GM19467 (cell line): ENCODE measurements around the gene COG4.
A peak's percentile ranks its signal among the peaks of the same experiment; 100 is the strongest.
"Not testable (repeated sequence)": the region's sequence is repeated elsewhere in the genome, so short reads cannot be mapped to it uniquely, and the experiment has no call there.

Experiments
- ATAC-seq: cut with Tn5 transposase; IDR thresholded peaks from one replicate; pipeline ENCODE4 v1.9.1; 2021; ENCODE audit warnings: mild to moderate bottlenecking, moderate library complexity; ENCODE audit not compliant: unreplicated experiment

Gene COG4

DNA sequence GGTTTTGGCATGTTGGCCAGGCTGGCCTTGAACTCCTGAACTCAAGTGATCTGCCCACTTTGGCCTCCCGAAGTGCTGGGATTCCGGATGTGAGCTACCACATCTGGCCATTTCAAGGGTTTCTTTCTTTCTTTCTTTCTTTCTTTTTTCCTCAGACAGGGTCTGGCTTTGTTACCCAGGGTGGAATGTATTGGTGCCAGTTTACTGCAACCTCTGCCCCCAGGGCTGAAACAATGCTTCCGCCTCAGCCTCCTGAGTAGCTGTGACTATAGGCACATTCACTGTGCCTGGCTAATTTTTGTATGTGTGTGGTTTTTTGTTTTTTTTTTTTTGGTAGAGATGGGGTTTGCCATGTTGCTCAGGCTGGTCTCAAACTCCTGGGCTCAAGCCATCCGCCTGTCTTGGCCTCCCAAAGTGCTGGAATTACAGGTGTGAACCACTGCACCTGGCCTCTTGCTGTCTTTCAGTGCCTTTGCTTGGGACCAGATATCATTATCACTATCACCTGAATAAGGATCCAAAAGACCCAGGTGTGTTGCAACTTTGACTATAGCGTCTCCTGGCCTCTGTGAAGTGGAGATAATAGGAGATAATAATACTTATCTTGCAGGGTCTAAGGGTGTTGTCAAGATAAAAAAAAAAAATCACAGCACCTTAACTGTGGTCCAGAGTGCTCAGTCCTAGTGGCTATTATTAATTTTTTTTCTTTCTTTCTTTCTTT is 65.7 kb downstream of the COG4 start:
- ATAC-seq, result no peak

GRCh38 chr16:70455910-70456309 is 67.4 kb downstream of the COG4 start:
- no peak for ATAC-seq

- ATAC-seq, result peak; percentile 68
Observed at GRCh38 chr16:70454222-70455034, 68.9 kb downstream of the COG4 start, which contains the start of gene FCSK. Gene FCSK (plus strand): TSS chr16:70454595. CDS start chr16:70463191, 8,596 bp downstream.

DNA sequence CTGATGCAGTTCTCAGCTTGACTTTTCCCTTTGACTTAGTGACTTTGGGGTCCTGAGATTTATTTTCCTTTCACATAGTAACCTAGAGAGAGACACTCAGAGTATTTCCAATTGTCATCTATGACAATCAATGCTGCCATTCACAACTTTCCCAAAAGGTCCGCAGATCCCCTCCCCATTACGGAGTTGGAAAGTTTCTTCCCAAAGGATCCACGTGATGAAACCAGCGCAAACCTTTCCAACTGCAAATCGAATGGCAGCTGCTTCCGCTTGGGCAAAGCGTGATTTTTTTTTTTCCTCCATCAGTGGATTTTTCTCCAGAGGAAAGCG is 69.5 kb downstream of the COG4 start:
- no peak for ATAC-seq

DNA sequence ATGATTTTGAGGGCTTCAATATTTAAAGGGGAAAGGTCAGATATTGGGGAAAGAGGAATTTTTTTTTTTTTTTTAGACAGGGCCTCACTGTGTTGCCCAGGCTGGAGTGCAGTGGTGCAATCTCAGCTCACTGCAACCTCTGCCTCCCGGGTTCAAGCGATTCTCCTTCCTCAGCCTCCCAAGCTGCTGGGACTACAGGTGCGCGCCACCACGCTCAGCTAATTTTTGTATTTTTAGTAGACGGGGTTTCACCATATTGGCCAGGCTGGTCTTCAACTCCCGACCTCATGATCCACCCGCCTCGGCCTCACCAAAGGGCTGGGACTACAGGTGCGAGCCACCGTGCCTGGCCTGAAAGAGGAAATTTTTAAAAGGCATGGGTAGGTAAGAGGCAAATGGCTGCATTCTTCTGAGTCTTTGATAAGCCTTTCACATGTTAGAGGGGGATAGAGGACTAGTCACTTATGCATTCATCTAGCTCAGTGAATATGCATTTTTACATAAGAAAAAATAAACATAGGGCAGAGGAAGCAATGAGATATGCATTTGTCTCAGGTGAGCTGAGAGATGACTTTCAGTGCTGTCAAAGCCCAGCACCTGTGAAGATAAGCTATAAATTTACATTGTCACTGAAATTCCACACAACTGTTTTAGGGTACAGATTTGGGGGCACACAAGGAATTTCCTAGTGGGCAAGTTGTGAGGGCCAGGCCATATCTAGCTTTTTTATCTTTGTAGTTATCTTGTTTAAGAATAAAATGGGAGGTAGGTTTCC is 70.0 kb downstream of the COG4 start:
- ATAC-seq, result no peak

DNA sequence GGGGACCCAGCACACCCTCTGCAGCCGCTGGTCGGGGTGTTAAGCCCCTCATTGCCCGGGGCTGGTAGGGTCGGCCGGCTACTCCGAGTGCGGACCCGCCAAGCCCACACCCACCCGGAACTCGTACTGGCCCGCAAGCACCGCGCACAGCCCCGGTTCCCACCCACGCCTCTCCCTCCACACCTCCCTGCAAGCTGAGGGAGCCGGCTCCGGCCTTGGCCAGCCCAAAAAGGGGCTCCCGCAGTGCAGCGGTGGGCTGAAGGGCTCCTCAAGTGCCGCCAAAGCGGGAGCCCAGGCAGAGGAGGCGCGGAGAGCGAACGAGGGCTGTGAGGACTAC is 72.4 kb downstream of the COG4 start:
- ATAC-seq, result not testable (repeated sequence)

- ATAC-seq, result not testable (repeated sequence)
Observed at GRCh38 chr16:70450142-70451003, 73.0 kb downstream of the COG4 start.

DNA sequence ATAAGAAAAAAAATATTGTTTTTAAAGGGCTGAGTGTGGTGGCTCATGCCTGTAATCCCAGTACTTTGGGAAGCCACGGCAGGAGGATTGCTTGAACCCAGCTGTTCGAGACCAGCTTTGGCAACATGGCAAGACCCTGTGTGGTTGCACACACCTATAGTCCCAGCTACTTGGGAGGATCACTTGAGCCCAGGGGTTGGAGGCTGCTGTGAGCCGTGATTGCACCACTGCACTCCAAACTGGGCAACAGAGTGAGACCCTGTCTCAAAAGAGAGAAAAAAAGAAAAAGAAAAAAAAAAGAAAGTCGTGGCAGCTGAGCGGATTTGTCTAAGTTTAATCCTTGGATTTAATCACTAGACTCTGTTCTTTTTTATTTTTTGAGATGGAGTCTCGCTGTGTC is 75.3 kb downstream of the COG4 start:
- ATAC-seq, result no peak

DNA sequence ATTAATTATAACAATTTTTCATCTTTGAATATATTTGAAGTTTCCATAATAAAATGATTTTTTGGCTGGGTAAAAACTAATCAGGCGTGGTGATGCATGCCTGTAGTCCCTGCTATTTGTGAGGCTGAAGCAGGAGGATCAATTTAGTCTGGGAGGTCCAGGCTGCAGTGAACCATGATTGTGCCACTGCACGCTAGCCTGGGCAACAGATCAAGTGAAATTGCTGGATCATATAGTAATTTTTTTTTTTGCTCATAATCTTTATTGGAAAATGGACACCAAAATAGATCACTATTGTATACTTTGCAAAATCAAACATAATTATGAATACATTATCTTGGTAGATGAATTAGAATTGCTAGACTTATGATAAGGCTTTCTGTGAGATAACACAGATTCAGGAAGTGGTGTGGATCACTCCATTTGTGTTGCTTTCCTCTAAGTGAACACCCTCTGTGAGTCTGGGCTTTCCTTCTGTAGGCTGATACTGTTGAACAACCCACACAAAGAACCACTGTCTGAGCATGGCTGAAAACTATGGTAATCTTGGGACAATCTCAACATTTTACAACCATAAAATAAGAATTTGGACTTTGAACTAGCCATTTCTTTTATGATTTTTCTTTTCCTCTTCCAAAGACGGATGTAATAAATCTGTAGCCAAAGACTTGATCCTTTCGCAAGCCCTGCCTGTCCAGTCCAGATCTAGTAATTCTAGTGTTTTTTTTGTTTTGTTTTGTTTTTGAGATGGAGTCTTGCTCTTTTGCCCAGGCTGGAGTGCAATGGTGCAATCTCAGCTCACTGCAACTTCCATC is 78.9 kb downstream of the COG4 start:
- no peak for ATAC-seq

DNA sequence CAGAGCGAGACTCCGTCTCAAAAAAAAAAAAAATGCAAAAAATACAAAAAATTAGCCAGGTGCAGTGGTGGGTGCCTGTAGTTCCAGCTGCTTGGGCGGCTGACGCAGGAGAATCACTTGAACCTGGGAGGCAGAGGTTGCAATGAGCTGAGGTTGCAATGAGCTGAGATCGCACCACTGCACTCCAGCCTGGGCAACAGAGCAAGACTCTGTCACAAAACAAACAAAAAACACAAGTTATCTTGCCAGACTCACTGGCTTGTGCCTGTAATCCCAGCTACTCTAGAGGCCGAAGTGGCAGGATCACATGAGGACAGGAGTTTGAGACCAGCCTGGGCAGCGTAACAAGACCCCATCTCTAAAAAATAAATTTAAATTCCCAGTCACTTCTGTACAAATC is 81.0 kb downstream of the COG4 start:
- no peak for ATAC-seq

DNA sequence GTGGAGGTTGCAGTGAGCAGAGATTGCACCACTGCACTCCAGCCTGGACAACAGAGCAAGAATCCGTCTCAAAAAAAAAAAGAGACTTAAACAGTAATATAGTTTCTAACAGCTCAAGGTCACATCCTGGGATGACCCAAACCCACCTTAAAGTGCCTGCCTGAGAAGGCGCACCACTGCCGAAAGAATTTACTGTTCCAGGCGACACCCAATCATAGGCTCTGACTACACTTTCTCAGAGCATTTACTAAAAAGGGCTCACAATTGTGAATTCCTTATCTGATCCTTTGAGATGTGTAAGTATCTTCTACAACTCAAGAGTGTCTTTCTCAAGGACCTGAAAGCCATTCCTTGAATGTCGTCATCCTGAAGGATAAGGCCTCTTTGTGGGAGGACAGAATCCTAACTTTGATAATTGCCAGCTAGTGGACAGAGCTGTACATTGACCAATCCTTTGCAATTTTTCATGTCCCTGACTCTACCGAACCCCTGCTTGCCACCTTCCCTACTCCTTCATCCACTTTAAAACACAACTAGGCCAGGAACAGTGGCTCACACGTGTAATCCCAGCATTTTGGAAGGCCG is 81.9 kb downstream of the COG4 start:
- no peak for ATAC-seq

DNA sequence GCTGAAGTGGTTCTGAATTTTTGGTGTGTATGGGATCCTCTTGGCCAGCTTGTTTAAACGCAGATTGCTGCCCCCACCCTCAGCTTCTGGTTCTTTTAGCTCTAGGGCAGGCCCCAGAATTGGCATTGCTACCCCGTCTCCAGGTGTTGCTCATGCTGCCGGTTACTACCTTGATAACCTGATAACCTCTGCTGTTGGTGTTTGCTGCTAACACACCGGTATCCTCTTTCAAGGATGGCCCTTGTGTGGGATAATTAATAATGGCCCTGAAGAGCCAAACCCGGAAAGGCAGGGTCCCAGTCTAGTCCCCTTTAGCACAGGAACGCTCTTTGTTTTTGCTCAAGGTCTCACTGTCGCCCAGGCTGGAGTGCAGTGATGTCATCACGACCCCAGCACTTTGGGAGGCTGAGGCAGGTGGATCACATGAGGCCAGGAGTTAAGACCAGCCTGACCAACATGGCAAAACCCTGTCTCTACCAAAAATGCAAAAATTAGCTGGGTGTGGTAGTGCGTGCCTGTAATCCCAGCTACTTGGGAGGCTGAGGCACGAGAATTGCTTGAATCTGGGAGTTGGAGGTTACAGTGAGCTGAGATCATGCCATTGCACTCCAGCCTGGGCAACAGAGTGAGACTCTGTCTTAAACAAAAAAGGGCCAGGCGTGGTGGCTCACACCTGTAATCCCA is 83.2 kb downstream of the COG4 start:
- no peak for ATAC-seq

GRCh38 chr16:70438969-70439862 is 84.1 kb downstream of the COG4 start, which contains the start of gene ST3GAL2:
Gene ST3GAL2 (minus strand): TSS chr16:70439100. CDS start chr16:70398530, 40,570 bp downstream.
- ATAC-seq, result peak; percentile 74

DNA sequence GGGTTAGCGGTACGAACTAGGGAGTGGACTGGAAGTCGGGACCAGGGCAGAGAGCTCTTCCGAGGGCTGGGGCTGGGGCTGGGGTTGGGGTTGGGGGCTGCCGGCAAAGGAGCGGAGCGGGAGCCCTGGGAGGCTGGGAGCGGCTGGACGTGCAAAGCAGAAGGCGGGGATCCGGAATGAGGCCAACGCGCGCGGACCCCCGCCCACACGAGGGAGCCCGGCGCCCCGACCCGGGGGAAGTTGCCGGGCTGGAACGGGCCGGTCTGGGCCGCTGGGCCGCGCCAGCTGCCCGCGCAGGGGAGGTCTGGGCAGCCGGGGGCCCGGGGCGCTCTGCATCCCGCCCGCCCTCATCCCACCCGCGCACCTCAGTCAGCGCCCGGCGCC is 84.8 kb downstream of the COG4 start:
- ATAC-seq, result peak; percentile 10

DNA sequence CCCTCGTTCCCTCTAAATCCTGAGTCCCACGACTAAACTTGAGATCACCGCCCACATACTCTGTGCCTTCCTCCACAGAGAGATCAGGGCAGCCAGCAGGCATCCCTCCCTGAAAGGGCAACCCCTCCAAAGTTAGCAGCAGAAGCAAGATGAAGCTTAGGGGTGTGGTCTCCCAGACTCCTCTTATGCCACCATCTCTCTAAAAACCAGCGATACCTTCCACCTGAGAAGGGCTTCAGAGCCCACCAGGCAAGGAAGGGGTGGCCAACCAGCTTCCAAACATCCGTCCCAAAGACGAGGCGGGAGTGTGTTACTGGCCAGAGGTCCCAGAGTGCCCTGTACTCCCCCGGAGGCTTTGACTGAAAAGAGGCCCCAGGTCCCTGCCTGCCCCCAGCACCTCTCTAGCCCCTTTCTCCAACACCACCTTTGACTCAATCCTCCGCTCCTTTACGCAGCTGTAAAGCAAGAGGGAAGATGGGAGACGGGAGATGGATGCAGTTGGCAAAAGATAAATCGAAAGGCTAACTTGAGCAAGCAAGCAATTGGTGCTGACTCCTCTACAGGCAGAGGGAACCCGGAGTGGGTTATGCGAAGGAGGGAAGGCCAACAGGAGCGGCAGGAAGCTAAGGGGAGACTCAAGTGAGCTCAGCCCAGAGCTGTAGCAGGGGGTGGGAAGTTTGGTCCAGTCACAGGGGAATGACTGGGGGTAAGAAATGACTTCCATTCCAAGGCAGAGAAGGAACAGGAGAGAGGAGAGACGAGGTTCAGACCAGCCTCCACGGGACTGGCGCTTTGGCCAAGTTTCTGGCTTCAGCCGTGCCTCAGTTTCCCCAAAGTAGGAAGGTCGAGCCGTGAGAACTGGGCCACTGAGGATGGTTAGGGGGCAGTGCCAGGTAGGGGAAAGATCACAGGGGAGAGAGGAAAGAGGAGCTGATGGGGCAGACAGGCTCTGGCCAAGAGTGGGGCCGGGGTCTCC is 85.5 kb downstream of the COG4 start:
- ATAC-seq, result no peak

GRCh38 chr16:70437017-70437581 is 86.3 kb downstream of the COG4 start:
- no peak for ATAC-seq
